Panc1 (cell line): Measurements from ENCODE around the gene RFC2.

Source experiments
- CTCF ChIP-seq: fragments of 450-650 bp; IDR thresholded peaks from 2 replicates; pipeline ENCODE4 v1.5.1; 2017; ENCODE audit warnings: mild to moderate bottlenecking
- POLR2AphosphoS5 ChIP-seq: IDR thresholded peaks from 2 replicates; pipeline ENCODE4 v1.6.1; 2012; ENCODE audit warnings: mild to moderate bottlenecking, low read depth, low read length, moderate library complexity
- REST ChIP-seq, 2 experiments: IDR thresholded peaks; 2 replicates each; pipeline ENCODE4 v1.6.1; 2011 to 2012; ENCODE audit warnings: low read depth in 2 of 2, control low read depth in 1 of 2, low read length in 1 of 2, mild to moderate bottlenecking in 1 of 2, moderate library complexity in 1 of 2; ENCODE audit not compliant: insufficient read depth in 1 of 2
- TCF7L2 ChIP-seq: IDR thresholded peaks from 2 replicates; pipeline ENCODE4 v1.6.1; 2011; ENCODE audit warnings: mild to moderate bottlenecking, low read depth, low read length, inconsistent platforms

GRCh38 chr7:74252893-74253292, 1.3 kb downstream of the RFC2 start:
- TF ChIP-seq CTCF (no peak), REST (IDR thresholded peaks at IDR 0.05; ENCODE audit: insufficient read depth in 1 of 2, low read depth in 2 of 2, low read length in 1 of 2) (no peak), POLR2AphosphoS5 (no peak), TCF7L2 (no peak)
